DMS 273 (cell line): ENCODE data around the gene PAK1.
A peak's percentile ranks its signal among the peaks of the same experiment; 100 is the strongest.

Source experiments
- DNase-seq: peaks from one replicate; lab custom pipeline; 2025; ENCODE audit not compliant: unreplicated experiment; lab: John Stamatoyannopoulos, UW

Gene PAK1

GRCh38 chr11:77475206-77475605, 1.3 kb upstream of the PAK1 start:
- no peak for DNase-seq

- DNase-seq, result no peak
These were observed 778 bp upstream of the PAK1 start for GRCh38 chr11:77474684-77475060.

- DNase-seq, result peak; percentile 69
These were observed 698 bp downstream of the PAK1 start for GRCh38 chr11:77472991-77473800.

GRCh38 chr11:77471558-77472193, 2.2 kb downstream of the PAK1 start:
- DNase-seq, result peak; percentile 41

- DNase-seq, result no peak
These were observed 2.9 kb downstream of the PAK1 start for GRCh38 chr11:77470971-77471370.

- no peak for DNase-seq
These were observed 3.4 kb downstream of the PAK1 start for GRCh38 chr11:77470504-77470903.

GRCh38 chr11:77468527-77468926, 5.4 kb downstream of the PAK1 start:
- no peak for DNase-seq

- no peak for DNase-seq
These were observed 5.9 kb downstream of the PAK1 start for GRCh38 chr11:77467993-77468392.

- DNase-seq, result no peak
These were observed 6.7 kb downstream of the PAK1 start for GRCh38 chr11:77467233-77467632.

GRCh38 chr11:77457340-77457739, 16.6 kb downstream of the PAK1 start:
- no peak for DNase-seq

- no peak for DNase-seq
These were observed 18.2 kb downstream of the PAK1 start for GRCh38 chr11:77455740-77456139.

- no peak for DNase-seq
These were observed 18.8 kb downstream of the PAK1 start for GRCh38 chr11:77454867-77455655.

- no peak for DNase-seq
These were observed 23.7 kb downstream of the PAK1 start for GRCh38 chr11:77450227-77450626.

- DNase-seq, result no peak
These were observed 24.1 kb downstream of the PAK1 start for GRCh38 chr11:77449784-77450183.

- DNase-seq, result no peak
These were observed 24.8 kb downstream of the PAK1 start for GRCh38 chr11:77449060-77449521.

GRCh38 chr11:77448269-77448668, 25.6 kb downstream of the PAK1 start:
- DNase-seq, result no peak

GRCh38 chr11:77446911-77447629, 26.8 kb downstream of the PAK1 start:
- no peak for DNase-seq

- no peak for DNase-seq
These were observed 29.6 kb downstream of the PAK1 start for GRCh38 chr11:77444261-77444660.

- no peak for DNase-seq
These were observed 31.4 kb downstream of the PAK1 start for GRCh38 chr11:77442394-77443053.

- no peak for DNase-seq
These were observed 32.5 kb downstream of the PAK1 start for GRCh38 chr11:77441426-77441825.

GRCh38 chr11:77440678-77441077, 33.2 kb downstream of the PAK1 start:
- no peak for DNase-seq
